ENCODE results near the gene TENT5C. TPM values are rescaled to one million over a fixed set of nuclear protein-coding genes. Genes with fewer than 3 reads are reported as not detected.
"Not testable (repeated sequence)": the region's sequence is repeated elsewhere in the genome, so short reads cannot be mapped to it uniquely, and the experiment has no call there.

Gene TENT5C
- total RNA-seq, 1 experiment from 2014 or later: 1.4 TPM

DNA sequence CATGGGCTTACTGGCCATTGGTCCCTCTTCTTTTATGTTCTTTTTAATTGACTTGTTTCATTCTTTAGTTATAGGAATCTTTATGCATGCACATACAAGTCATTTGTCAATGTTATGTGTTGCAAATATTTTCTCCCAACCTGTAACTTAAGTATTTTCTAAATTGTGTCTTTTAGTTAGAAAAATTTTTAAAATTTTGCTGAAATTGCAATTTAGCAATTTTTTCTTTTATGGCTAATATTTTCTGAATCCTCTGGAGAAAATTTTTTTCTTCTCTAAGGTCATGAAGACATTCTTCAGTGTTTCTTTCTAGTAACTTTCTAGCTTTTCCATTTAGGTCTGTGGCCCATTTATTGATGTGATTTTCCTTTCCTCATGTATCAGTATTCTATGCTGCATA, 48.9 kb upstream of the TENT5C start:
- DNase-seq (ENCODE audit: low read depth, low spot score) (no peak), ATAC-seq (no peak)
- H3K27ac ChIP-seq (ENCODE audit: low read depth, low read length): no peak overlapping the region
- RAD21 ChIA-PET (ENCODE audit: low non-redundant PET in 1 of 2, low total read pairs in 2 of 2, uncharacterized antibody in 2 of 2, unreplicated experiment in 2 of 2): no interaction called here
- POLR2A ChIA-PET: no interaction called here
- H3K9me2 ChIP-seq (ENCODE audit: insufficient read depth): no peaks in the 10 kb centered on the region
- H3K4me1 ChIP-seq (ENCODE audit: control insufficient read depth in 1 of 2, insufficient read depth in 2 of 2, low read length in 2 of 2): no peaks in the 10 kb centered on the region
- no peaks in the 10 kb centered on the region for H3K9me3 ChIP-seq (ENCODE audit: control insufficient read depth in 1 of 2, insufficient read depth in 1 of 2, low read depth in 1 of 2, low read length in 2 of 2)
- no peaks in the 10 kb centered on the region for H3K27me3 ChIP-seq (ENCODE audit: insufficient read depth, low read length)
- H3K9ac ChIP-seq (ENCODE audit: low read length): no peak overlapping the region
- H3K4me3 ChIP-seq (replicated peaks in 1 of 2; ENCODE audit: low read depth in 1 of 2, low read length in 2 of 2): no peak overlapping the region
- no peaks in the 10 kb centered on the region for H3K79me2 ChIP-seq (ENCODE audit: insufficient read depth, low read length)
- no TSS peak for BruUV-seq (replicated peaks)
- no peak overlapping the region for H3K4me2 ChIP-seq (ENCODE audit: low read length)
- H2AFZ ChIP-seq (ENCODE audit: low read depth, low read length, poor library complexity, severe bottlenecking): no peak overlapping the region
- TF ChIP-seq, protein P1, sequence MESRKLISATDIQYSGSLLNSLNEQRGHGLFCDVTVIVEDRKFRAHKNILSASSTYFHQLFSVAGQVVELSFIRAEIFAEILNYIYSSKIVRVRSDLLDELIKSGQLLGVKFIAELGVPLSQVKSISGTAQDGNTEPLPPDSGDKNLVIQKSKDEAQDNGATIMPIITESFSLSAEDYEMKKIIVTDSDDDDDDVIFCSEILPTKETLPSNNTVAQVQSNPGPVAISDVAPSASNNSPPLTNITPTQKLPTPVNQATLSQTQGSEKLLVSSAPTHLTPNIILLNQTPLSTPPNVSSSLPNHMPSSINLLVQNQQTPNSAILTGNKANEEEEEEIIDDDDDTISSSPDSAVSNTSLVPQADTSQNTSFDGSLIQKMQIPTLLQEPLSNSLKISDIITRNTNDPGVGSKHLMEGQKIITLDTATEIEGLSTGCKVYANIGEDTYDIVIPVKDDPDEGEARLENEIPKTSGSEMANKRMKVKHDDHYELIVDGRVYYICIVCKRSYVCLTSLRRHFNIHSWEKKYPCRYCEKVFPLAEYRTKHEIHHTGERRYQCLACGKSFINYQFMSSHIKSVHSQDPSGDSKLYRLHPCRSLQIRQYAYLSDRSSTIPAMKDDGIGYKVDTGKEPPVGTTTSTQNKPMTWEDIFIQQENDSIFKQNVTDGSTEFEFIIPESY (IDR thresholded peaks at IDR 0.05; ENCODE audit: extremely low read depth, insufficient replicate concordance, low read length): no peak
- no peak for TF ChIP-seq EZH2 (IDR thresholded peaks at IDR 0.05)
- TF ChIP-seq EGR1 (IDR thresholded peaks at IDR 0.05; ENCODE audit: low read depth): no peak
- no peak for TF ChIP-seq POLR2A (IDR thresholded peaks at IDR 0.05; ENCODE audit: borderline replicate concordance, extremely low read depth, insufficient read depth, insufficient read length)
- no peak for TF ChIP-seq EZH2phosphoT487 (IDR thresholded peaks at IDR 0.05; ENCODE audit: borderline replicate concordance)
- no peak for TF ChIP-seq CBX3 (IDR thresholded peaks at IDR 0.05; ENCODE audit: low read depth)
- TF ChIP-seq, protein P2, sequence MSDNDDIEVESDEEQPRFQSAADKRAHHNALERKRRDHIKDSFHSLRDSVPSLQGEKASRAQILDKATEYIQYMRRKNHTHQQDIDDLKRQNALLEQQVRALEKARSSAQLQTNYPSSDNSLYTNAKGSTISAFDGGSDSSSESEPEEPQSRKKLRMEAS (IDR thresholded peaks at IDR 0.05): no peak
- no peak for TF ChIP-seq ZNF274 (IDR thresholded peaks at IDR 0.05; ENCODE audit: low read depth, low read length)
- no peak for TF ChIP-seq FOSL1 (IDR thresholded peaks at IDR 0.05; ENCODE audit: low read depth)
- no peak for TF ChIP-seq ZFX (IDR thresholded peaks at IDR 0.05)
- TF ChIP-seq ATF3 (IDR thresholded peaks at IDR 0.05): no peak
- no peak for TF ChIP-seq SIN3A (IDR thresholded peaks at IDR 0.05; ENCODE audit: low read depth)
- TF ChIP-seq CEBPB (IDR thresholded peaks at IDR 0.05; ENCODE audit: low read depth): no peak
- TF ChIP-seq TCF7L2 (IDR thresholded peaks at IDR 0.05; ENCODE audit: borderline replicate concordance, extremely low read depth, insufficient read depth, insufficient read length): no peak
- TF ChIP-seq RAD21 (IDR thresholded peaks at IDR 0.05; ENCODE audit: low read depth): no peak
- TF ChIP-seq SRF (IDR thresholded peaks at IDR 0.05; ENCODE audit: low read depth): no peak
- no peak for TF ChIP-seq YY1 (IDR thresholded peaks at IDR 0.05; ENCODE audit: extremely low read depth, insufficient replicate concordance, low read depth, low read length)
- TF ChIP-seq POLR2AphosphoS5 (IDR thresholded peaks at IDR 0.05; ENCODE audit: low read depth, low read length): no peak
- TF ChIP-seq ELF1 (IDR thresholded peaks at IDR 0.05; ENCODE audit: borderline replicate concordance, low read depth): no peak
- no peaks in the 10 kb centered on the region for H4K20me1 ChIP-seq (ENCODE audit: insufficient read depth)
- H3K36me3 ChIP-seq (ENCODE audit: control insufficient read depth in 1 of 2, insufficient read depth in 2 of 2, low read length in 2 of 2): no peaks in the 10 kb centered on the region
- intact Hi-C loops (cut with micrococcal nuclease): no loop called here
- CTCF ChIA-PET: no interaction called here

GRCh38 chr1:117558451-117558850, 47.4 kb upstream of the TENT5C start:
- H3K4me1 ChIP-seq (ENCODE audit: control insufficient read depth in 1 of 2, insufficient read depth in 2 of 2, low read length in 2 of 2); ATAC-seq; DNase-seq (ENCODE audit: low read depth, low spot score); H3K9me3 ChIP-seq (ENCODE audit: control insufficient read depth in 1 of 2, insufficient read depth in 1 of 2, low read depth in 1 of 2, low read length in 2 of 2); CTCF ChIA-PET; H3K4me2 ChIP-seq (ENCODE audit: low read length); POLR2A ChIA-PET; H3K4me3 ChIP-seq (replicated peaks in 1 of 2; ENCODE audit: low read depth in 1 of 2, low read length in 2 of 2); intact Hi-C loops (cut with micrococcal nuclease); H4K20me1 ChIP-seq (ENCODE audit: insufficient read depth); H3K79me2 ChIP-seq (ENCODE audit: insufficient read depth, low read length); RAD21 ChIA-PET (ENCODE audit: low non-redundant PET in 1 of 2, low total read pairs in 2 of 2, uncharacterized antibody in 2 of 2, unreplicated experiment in 2 of 2); BruUV-seq (replicated peaks); H3K36me3 ChIP-seq (ENCODE audit: control insufficient read depth in 1 of 2, insufficient read depth in 2 of 2, low read length in 2 of 2); H3K9me2 ChIP-seq (ENCODE audit: insufficient read depth); H3K9ac ChIP-seq (ENCODE audit: low read length); H3K27ac ChIP-seq (ENCODE audit: low read depth, low read length); H2AFZ ChIP-seq (ENCODE audit: low read depth, low read length, poor library complexity, severe bottlenecking); H3K27me3 ChIP-seq (ENCODE audit: insufficient read depth, low read length): not testable (repeated sequence)
